Measurements from ENCODE around the gene ZNF727. TPM values are rescaled to one million over a fixed set of nuclear protein-coding genes. Genes with fewer than 3 reads are reported as not detected.

Gene ZNF727
- total RNA-seq (2016; rRNA removed; fragmentation: Illumina TruSeq; extraction: Trizol) (not detected in 2 replicates), polyA plus RNA-seq (2011; rRNA removed) (not detected in 2 replicates), polyA minus RNA-seq (2011; rRNA and poly(A)+ RNA removed; ENCODE audit: low replicate concordance) (not detected in 2 replicates), Bru-seq, nascent RNA (not detected), BruChase-seq, experiment 1, labeled RNA remaining after a 6-hour chase (not detected), BruChase-seq, experiment 2, labeled RNA remaining after a 2-hour chase (not detected)
- not detected in 2 replicates for total RNA-seq (2016; cell fraction: cytosol; rRNA removed; fragmentation: Illumina TruSeq; extraction: Trizol; ENCODE audit: low read depth)
- not detected in 2 replicates for total RNA-seq (2016; cell fraction: insoluble cytoplasmic fraction; rRNA removed; fragmentation: Illumina TruSeq; extraction: Trizol)
- not detected in 2 replicates for total RNA-seq (2016; cell fraction: membrane; rRNA removed; fragmentation: Illumina TruSeq; extraction: Trizol)
- not detected in 2 replicates for total RNA-seq (2016; cell fraction: nucleus; rRNA removed; fragmentation: Illumina TruSeq; extraction: Trizol)
- not detected in 2 replicates for polyA plus RNA-seq (2011; cell fraction: cytosol; rRNA removed)
- polyA plus RNA-seq (2011; cell fraction: nucleus; rRNA removed) = not detected in 2 replicates
- not detected in 2 replicates for polyA plus RNA-seq (2012)
- polyA plus RNA-seq (2016; cell fraction: cytosol; fragmentation: Illumina TruSeq; extraction: Trizol; ENCODE audit: low read depth) = not detected in 2 replicates
- not detected in 2 replicates for polyA plus RNA-seq (2016; cell fraction: insoluble cytoplasmic fraction; fragmentation: Illumina TruSeq; extraction: Trizol; ENCODE audit: low read depth)
- not detected in 2 replicates for polyA plus RNA-seq (2016; cell fraction: membrane; fragmentation: Illumina TruSeq; extraction: Trizol; ENCODE audit: low read depth)
- not detected in 2 replicates for polyA plus RNA-seq (2016; cell fraction: nucleus; fragmentation: Illumina TruSeq; extraction: Trizol; ENCODE audit: insufficient read depth, low read depth)
- not detected in 2 replicates for polyA minus RNA-seq (2011; cell fraction: cytosol; rRNA and poly(A)+ RNA removed)
- not detected in 2 replicates for polyA minus RNA-seq (2011; cell fraction: nucleus; rRNA and poly(A)+ RNA removed)
- long read RNA-seq, experiment 1 = 0 reads
- long read RNA-seq, experiment 2 = 0 reads

- DNase-seq (ENCODE audit: low spot score) = no peak
- ATAC-seq = no peak
- Histone ChIP-seq H3K4me3 (replicated peaks in 1 of 3; ENCODE audit: insufficient read depth in 1 of 3, low read depth in 2 of 3, low read length in 3 of 3) (no peak within 1 kb of the TSS), H3K27ac (ENCODE audit: extremely low read length, insufficient read depth, low read length) (no peak within 1 kb of the TSS), H3K9me3 (ENCODE audit: low read length) (peaks cover 86% of the 10 kb centered on the region), H4K20me1 (ENCODE audit: insufficient read depth, low read length) (no peaks in the 10 kb centered on the region), H2AFZ (ENCODE audit: low read length) (no peak within 1 kb of the TSS), H3K36me3 (replicated peaks in 1 of 2; ENCODE audit: control insufficient read depth in 1 of 2, insufficient read depth in 2 of 2, low read length in 2 of 2) (no peaks in the 10 kb centered on the region), H3K4me2 (ENCODE audit: low read depth, low read length) (no peak within 1 kb of the TSS), H3K9ac (ENCODE audit: insufficient read depth, low read depth, low read length) (no peak within 1 kb of the TSS), H3K27me3 (ENCODE audit: control insufficient read depth in 1 of 2, insufficient read depth in 2 of 2, low read length in 2 of 2) (no peaks in the 10 kb centered on the region; a peak in 1 of 5 replicates), H3K79me2 (ENCODE audit: insufficient read depth, low read length) (no peaks in the 10 kb centered on the region), H3K4me1 (ENCODE audit: insufficient read depth, low read length) (no peaks in the 10 kb centered on the region)
- no peak for TF ChIP-seq ZSCAN29 (CRISPR knock-in tag; conservative IDR thresholded peaks at IDR 0.05)
- no peak for TF ChIP-seq HOXA7 (CRISPR knock-in tag; IDR thresholded peaks at IDR 0.05)
- TF ChIP-seq TGIF2 (CRISPR knock-in tag; IDR thresholded peaks at IDR 0.05) = no peak
- no peak for TF ChIP-seq ZNF510 (CRISPR knock-in tag; IDR thresholded peaks at IDR 0.05; ENCODE audit: low read depth)
- no peak for TF ChIP-seq MLXIP (CRISPR knock-in tag; IDR thresholded peaks at IDR 0.05; ENCODE audit: borderline replicate concordance)
- TF ChIP-seq ZBTB7A (CRISPR knock-in tag; IDR thresholded peaks at IDR 0.05) = no peak
- TF ChIP-seq ZNF10 (CRISPR knock-in tag; IDR thresholded peaks at IDR 0.05; ENCODE audit: borderline replicate concordance, low read depth) = no peak
- TF ChIP-seq PRPF4 (IDR thresholded peaks at IDR 0.05; ENCODE audit: low read depth, low read length, poor library complexity, severe bottlenecking) = no peak
- TF ChIP-seq HNRNPH1 (optimal IDR thresholded peaks at IDR 0.05; ENCODE audit: low read depth, low read length) = no peak
- no peak for TF ChIP-seq ARID5B (CRISPR knock-in tag; IDR thresholded peaks at IDR 0.05)
- no peak for TF ChIP-seq ASH2L (IDR thresholded peaks at IDR 0.05; ENCODE audit: insufficient read length, low read depth, low read length)
- TF ChIP-seq AGO2 (optimal IDR thresholded peaks at IDR 0.05; ENCODE audit: low read depth, low read length) = no peak
- TF ChIP-seq ATAD3A (CRISPR knock-in tag; IDR thresholded peaks at IDR 0.05) = no peak
- in situ Hi-C loops (cut with HindIII; ENCODE audit: extremely low pct_ligation_motif_present, low pct_unique_long_range_greater_than_20kb) = no loop called here
- FAIRE-seq = no peak
- ChIA-PET POLR2A (no interaction called here), CTCF (ENCODE audit: low intra/inter-chr PET ratio, low total read pairs) (no interaction called here)
- intact Hi-C loops (cut with micrococcal nuclease; ENCODE audit: unreplicated experiment) = no loop called here
- no TSS peak for BruUV-seq (replicated peaks)
- 32% methylated on average over 20 of the region's 33 CpGs for WGBS (ENCODE audit: low lambda C conversion rate)
These were observed at the start of gene ZNF727 for GRCh38 chr7:64045301-64046040. Gene ZNF727 (plus strand): TSS chr7:64045434. CDS start chr7:64045622, 188 bp downstream.

All from HepG2 (cell line).